ENCODE results near the gene ABLIM3. TPM values are rescaled to one million over a fixed set of nuclear protein-coding genes. Genes with fewer than 3 reads are reported as not detected.

Gene ABLIM3
- total RNA-seq, 1 donor from 2014 or later = not detected

GRCh38 chr5:149223081-149223848 is 82.0 kb downstream of the ABLIM3 start:
- Histone ChIP-seq H3K36me3 (no peaks in the 10 kb centered on the region), H3K79me2 (ENCODE audit: low read depth) (no peaks in the 10 kb centered on the region), H3K27me3 (no peaks in the 10 kb centered on the region), H3F3A (ENCODE audit: low read depth) (no peaks in the 10 kb centered on the region), H4K20me1 (ENCODE audit: low read depth) (no peaks in the 10 kb centered on the region), H3K9ac (no peak overlapping the region), H3K4me3 (no peak overlapping the region), H2AFZ (replicated peaks) (peak overlapping the region; percentile 57), H3K9me3 (ENCODE audit: low read depth) (no peaks in the 10 kb centered on the region), H3K4me1 (no peaks in the 10 kb centered on the region), H3K4me2 (no peak overlapping the region), H3K27ac (no peak overlapping the region)
- Mint-ChIP-seq H3K4me1 (no peaks in the 10 kb centered on the region), H3K27me3 (ENCODE audit: insufficient read depth, low read depth) (peaks cover 2% of the 10 kb centered on the region), H3K36me3 (no peaks in the 10 kb centered on the region), H3K9me3 (no peaks in the 10 kb centered on the region), H3K27ac (no peak overlapping the region), H3K4me3 (no peak overlapping the region)
- DNase-seq (ENCODE audit: low spot score) = no peak
- TF ChIP-seq EZH2 (IDR thresholded peaks at IDR 0.05) = no peak
- TF ChIP-seq CTCF (IDR thresholded peaks at IDR 0.05) = no peak
- TF ChIP-seq EZH2phosphoT487 (IDR thresholded peaks at IDR 0.05) = no peak

DNA sequence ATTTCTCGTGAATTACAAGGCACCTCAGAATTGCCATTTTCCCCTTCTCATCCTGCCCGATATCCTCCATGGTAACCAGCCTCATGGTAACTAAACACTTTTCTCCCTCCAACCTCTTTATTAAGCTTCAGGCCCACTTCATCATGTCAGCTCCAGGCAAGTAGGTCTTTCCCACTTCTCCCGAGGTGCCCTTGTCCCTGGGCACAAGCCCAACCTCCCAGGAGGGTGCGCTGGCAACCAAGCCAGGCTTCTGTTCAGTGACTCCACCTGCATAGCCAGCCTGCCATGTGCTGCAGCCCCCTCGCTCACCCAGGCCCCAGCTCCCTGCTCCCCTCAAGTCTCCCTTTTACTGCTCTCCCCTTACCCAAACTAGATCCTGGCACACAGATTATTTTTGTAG is 83.0 kb downstream of the ABLIM3 start:
- H3K36me3 ChIP-seq = no peaks in the 10 kb centered on the region
- H3K36me3 Mint-ChIP-seq = no peaks in the 10 kb centered on the region
- peaks cover 2% of the 10 kb centered on the region for H3K27me3 Mint-ChIP-seq (ENCODE audit: insufficient read depth, low read depth)
- no peaks in the 10 kb centered on the region for H3F3A ChIP-seq (ENCODE audit: low read depth)
- no peak overlapping the region for H3K4me3 ChIP-seq
- no peaks in the 10 kb centered on the region for H4K20me1 ChIP-seq (ENCODE audit: low read depth)
- H3K4me1 Mint-ChIP-seq = no peaks in the 10 kb centered on the region
- H3K4me2 ChIP-seq = no peak overlapping the region
- H3K27ac Mint-ChIP-seq = peak overlapping the region; percentile 21
- H3K4me1 ChIP-seq = no peaks in the 10 kb centered on the region
- no peak for DNase-seq (ENCODE audit: low spot score)
- H3K9ac ChIP-seq = no peak overlapping the region
- no peaks in the 10 kb centered on the region for H3K9me3 ChIP-seq (ENCODE audit: low read depth)
- no peaks in the 10 kb centered on the region for H3K27me3 ChIP-seq
- no peak overlapping the region for H3K27ac ChIP-seq
- no peak for TF ChIP-seq CTCF (IDR thresholded peaks at IDR 0.05)
- no peak for TF ChIP-seq EZH2phosphoT487 (IDR thresholded peaks at IDR 0.05)
- no peak for TF ChIP-seq EZH2 (IDR thresholded peaks at IDR 0.05)
- H3K9me3 Mint-ChIP-seq = no peaks in the 10 kb centered on the region
- H3K4me3 Mint-ChIP-seq = no peak overlapping the region
- no peak overlapping the region for H2AFZ ChIP-seq (replicated peaks)
- H3K79me2 ChIP-seq (ENCODE audit: low read depth) = no peaks in the 10 kb centered on the region

DNA sequence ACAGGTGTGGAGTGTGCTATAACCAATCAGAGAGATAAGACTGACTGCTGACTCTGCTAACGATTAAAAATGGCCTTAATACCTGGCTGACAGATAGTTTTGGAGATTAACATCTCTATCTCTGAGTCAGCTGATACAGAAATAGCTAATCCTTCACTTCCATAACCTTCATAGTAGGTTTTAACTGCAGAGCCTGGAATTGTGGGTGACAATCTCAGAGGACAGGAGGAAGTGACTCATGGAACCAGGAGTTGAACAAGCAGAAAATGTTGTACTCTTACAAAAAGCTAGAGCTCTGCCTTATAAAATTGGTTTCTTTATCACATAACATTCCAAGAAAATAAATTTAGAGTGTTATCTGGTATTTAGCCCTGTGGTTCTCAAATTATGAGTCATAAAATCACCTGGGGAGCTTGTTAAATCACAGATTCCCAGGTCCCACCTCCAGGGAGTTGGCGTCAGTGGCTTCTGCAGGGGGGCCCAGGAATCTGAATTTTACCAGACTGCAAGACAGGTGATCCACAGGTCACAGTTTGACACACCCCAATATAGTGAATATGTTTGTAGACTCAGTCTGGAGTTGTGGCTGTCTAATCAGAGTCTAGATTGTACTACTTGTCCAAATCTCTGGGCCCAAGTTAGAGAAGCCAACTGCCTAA is 86.0 kb downstream of the ABLIM3 start:
- no peak overlapping the region for H3K27ac Mint-ChIP-seq
- Histone ChIP-seq H2AFZ (replicated peaks) (no peak overlapping the region), H3K36me3 (no peaks in the 10 kb centered on the region), H3K27me3 (no peaks in the 10 kb centered on the region), H3K9ac (no peak overlapping the region), H3F3A (ENCODE audit: low read depth) (no peaks in the 10 kb centered on the region), H3K4me1 (no peaks in the 10 kb centered on the region), H3K27ac (no peak overlapping the region), H4K20me1 (ENCODE audit: low read depth) (no peaks in the 10 kb centered on the region), H3K79me2 (ENCODE audit: low read depth) (no peaks in the 10 kb centered on the region), H3K4me2 (no peak overlapping the region), H3K4me3 (no peak overlapping the region), H3K9me3 (ENCODE audit: low read depth) (no peaks in the 10 kb centered on the region)
- DNase-seq (ENCODE audit: low spot score) = no peak
- no peaks in the 10 kb centered on the region for H3K9me3 Mint-ChIP-seq
- no peaks in the 10 kb centered on the region for H3K4me1 Mint-ChIP-seq
- no peak overlapping the region for H3K4me3 Mint-ChIP-seq
- TF ChIP-seq EZH2 (IDR thresholded peaks at IDR 0.05) = no peak
- no peak for TF ChIP-seq CTCF (IDR thresholded peaks at IDR 0.05)
- TF ChIP-seq EZH2phosphoT487 (IDR thresholded peaks at IDR 0.05) = no peak
- peaks cover 3% of the 10 kb centered on the region for H3K27me3 Mint-ChIP-seq (ENCODE audit: insufficient read depth, low read depth)
- H3K36me3 Mint-ChIP-seq = no peaks in the 10 kb centered on the region
